ENCODE data around the gene MRTFA.

- TF ChIP-seq CTCF (IDR thresholded peaks at IDR 0.05) (no peak), POLR2A (IDR thresholded peaks at IDR 0.05) (no peak)
These were observed 258.6 kb downstream of the MRTFA start for GRCh38 chr22:40377931-40378330.

Measured in uterus (tissue), 2 donors.